IPS DF 6.9 (cell line): ENCODE data around the gene ITK.
"Not testable (repeated sequence)": the region's sequence is repeated elsewhere in the genome, so short reads cannot be mapped to it uniquely, and the experiment has no call there.

Experiments
- DNase-seq: peaks from one replicate; pipeline ENCODE4 v3.0.0-alpha.2; 2013; ENCODE audit warnings: low read depth, low spot score
- H3K27ac ChIP-seq: one replicate; pipeline ENCODE4 v1.5.1; 2013; ENCODE audit warnings: low read length, control low read depth
- H3K27me3 ChIP-seq: 2 replicates; pipeline ENCODE4 v1.6.1; 2013; ENCODE audit warnings: mild to moderate bottlenecking, low read length; ENCODE audit not compliant: control insufficient read depth, insufficient read depth
- H3K36me3 ChIP-seq: 2 replicates; pipeline ENCODE4 v1.6.1; 2013; ENCODE audit warnings: low read length; ENCODE audit not compliant: control insufficient read depth, insufficient read depth
- H3K4me1 ChIP-seq: 2 replicates; pipeline ENCODE4 v1.6.1; 2013; ENCODE audit warnings: low read length; ENCODE audit not compliant: control insufficient read depth, insufficient read depth
- H3K4me3 ChIP-seq: 2 replicates; pipeline ENCODE4 v1.5.1; 2013; ENCODE audit warnings: mild to moderate bottlenecking, low read length
- H3K9me3 ChIP-seq: 2 replicates; pipeline ENCODE4 v1.6.1; 2013; ENCODE audit warnings: low read length, inconsistent platforms; ENCODE audit not compliant: control insufficient read depth, insufficient read depth
- WGBS: extraction: QIAGEN DNeasy Blood & Tissue Kit; methylation state at CpG from one replicate; pipeline ENCODE4 v1.1.7; 2013; ENCODE audit warnings: mixed read lengths, missing lambda C conversion rate; ENCODE audit not compliant: insufficient read length, insufficient coverage; 5-methylcytosine and 5-hydroxymethylcytosine counted together

Gene ITK

GRCh38 chr5:157188270-157188669 lies 7.6 kb downstream of the ITK start:
- Histone ChIP-seq H3K4me1 (no peaks in the 10 kb centered on the region), H3K9me3 (no peaks in the 10 kb centered on the region), H3K4me3 (no peak overlapping the region), H3K27me3 (peaks cover 3% of the 10 kb centered on the region; the same call in 1 of the 2 replicates), H3K27ac (no peak overlapping the region), H3K36me3 (no peaks in the 10 kb centered on the region)
- no peak for DNase-seq

- no CpG with 5 or more reads among the region's 7 CpGs for WGBS
- Histone ChIP-seq H3K27ac (no peak overlapping the region), H3K4me1 (no peaks in the 10 kb centered on the region), H3K36me3 (no peaks in the 10 kb centered on the region), H3K27me3 (peaks cover 3% of the 10 kb centered on the region; the same call in 1 of the 2 replicates), H3K9me3 (no peaks in the 10 kb centered on the region), H3K4me3 (no peak overlapping the region)
- DNase-seq, result no peak
These were observed 8.6 kb downstream of the ITK start for GRCh38 chr5:157189223-157189622.

GRCh38 chr5:157193699-157194424 lies 13.2 kb downstream of the ITK start:
- H3K27me3 ChIP-seq, result no peaks in the 10 kb centered on the region
- whole genome bisulfite sequencing, result no CpG with 5 or more reads among the region's 10 CpGs

GRCh38 chr5:157196045-157196444 lies 15.4 kb downstream of the ITK start:
- H3K27me3 ChIP-seq, result no peaks in the 10 kb centered on the region
- no peak overlapping the region for H3K4me3 ChIP-seq
- H3K9me3 ChIP-seq, result no peaks in the 10 kb centered on the region
- H3K27ac ChIP-seq, result no peak overlapping the region
- no peaks in the 10 kb centered on the region for H3K36me3 ChIP-seq
- no peaks in the 10 kb centered on the region for H3K4me1 ChIP-seq
- no peak for DNase-seq

More at GRCh38 chr5:157193699-157194424, 13.2 kb downstream of the ITK start:
- Histone ChIP-seq H3K4me1 (no peaks in the 10 kb centered on the region), H3K36me3 (no peaks in the 10 kb centered on the region), H3K27ac (no peak overlapping the region), H3K4me3 (no peak overlapping the region), H3K9me3 (no peaks in the 10 kb centered on the region)
- no peak for DNase-seq

- no CpG with 5 or more reads among the region's 3 CpGs for WGBS
- Histone ChIP-seq H3K9me3 (no peaks in the 10 kb centered on the region), H3K4me1 (no peaks in the 10 kb centered on the region), H3K27me3 (no peaks in the 10 kb centered on the region), H3K36me3 (no peaks in the 10 kb centered on the region), H3K4me3 (no peak overlapping the region), H3K27ac (no peak overlapping the region)
- DNase-seq, result no peak
These were observed 16.4 kb downstream of the ITK start for GRCh38 chr5:157197086-157197485.

GRCh38 chr5:157198277-157198986 lies 17.8 kb downstream of the ITK start:
- no peak for DNase-seq
- Histone ChIP-seq H3K27me3 (no peaks in the 10 kb centered on the region), H3K4me3 (no peak overlapping the region), H3K27ac (no peak overlapping the region), H3K4me1 (no peaks in the 10 kb centered on the region), H3K36me3 (no peaks in the 10 kb centered on the region), H3K9me3 (no peaks in the 10 kb centered on the region)
- WGBS, result no CpG with 5 or more reads among the region's 5 CpGs

GRCh38 chr5:157201857-157202256 lies 21.2 kb downstream of the ITK start:
- Histone ChIP-seq H3K27ac (no peak overlapping the region), H3K36me3 (no peaks in the 10 kb centered on the region), H3K4me3 (no peak overlapping the region), H3K4me1 (no peaks in the 10 kb centered on the region), H3K9me3 (no peaks in the 10 kb centered on the region), H3K27me3 (no peaks in the 10 kb centered on the region)
- no peak for DNase-seq
- WGBS, result no CpG with 5 or more reads among the region's 4 CpGs

- Histone ChIP-seq H3K36me3 (no peaks in the 10 kb centered on the region), H3K27me3 (no peaks in the 10 kb centered on the region), H3K4me1 (no peaks in the 10 kb centered on the region), H3K9me3 (no peaks in the 10 kb centered on the region), H3K4me3 (no peak overlapping the region), H3K27ac (no peak overlapping the region)
- WGBS, result no CpG with 5 or more reads among the region's 4 CpGs
- no peak for DNase-seq
These were observed 22.8 kb downstream of the ITK start for GRCh38 chr5:157203417-157203816.

- Histone ChIP-seq H3K9me3 (no peaks in the 10 kb centered on the region), H3K4me1 (no peaks in the 10 kb centered on the region), H3K4me3 (no peak overlapping the region), H3K27ac (no peak overlapping the region), H3K27me3 (no peaks in the 10 kb centered on the region), H3K36me3 (no peaks in the 10 kb centered on the region)
- no peak for DNase-seq
- no CpG with 5 or more reads among the region's 4 CpGs for WGBS
These were observed 24.1 kb downstream of the ITK start for GRCh38 chr5:157204765-157205164.

GRCh38 chr5:157205708-157206107 lies 25.1 kb downstream of the ITK start:
- no CpG with 5 or more reads among the region's 6 CpGs for WGBS
- H3K36me3 ChIP-seq, result no peaks in the 10 kb centered on the region

GRCh38 chr5:157210652-157211051 lies 30.0 kb downstream of the ITK start:
- not testable (repeated sequence) for H3K27ac ChIP-seq, DNase-seq, H3K9me3 ChIP-seq, H3K27me3 ChIP-seq, H3K4me1 ChIP-seq, H3K4me3 ChIP-seq, H3K36me3 ChIP-seq
- no CpG with 5 or more reads among the region's 1 CpG for WGBS

More at GRCh38 chr5:157205708-157206107, 25.1 kb downstream of the ITK start:
- DNase-seq, result no peak
- Histone ChIP-seq H3K9me3 (no peaks in the 10 kb centered on the region), H3K27ac (no peak overlapping the region), H3K27me3 (no peaks in the 10 kb centered on the region), H3K4me3 (no peak overlapping the region), H3K4me1 (no peaks in the 10 kb centered on the region)
